HL-60 (cell line): ENCODE measurements around the gene PNPLA7.

Source experiments
- DNase-seq, 2 experiments: peaks; one replicate each; pipeline ENCODE4 v3.0.0-alpha.2; 2010 to 2020; ENCODE audit warnings: low read depth in 1 of 2, low spot score in 1 of 2
- H3K27ac ChIP-seq: fragments of 250-450 bp; sonication (Bioruptor Pico); replicated peaks from 2 replicates; pipeline ENCODE4 v1.5.1; 2020; ENCODE audit warnings: mild to moderate bottlenecking, moderate library complexity
- H3K27me3 ChIP-seq: fragments of 250-450 bp; sonication (Bioruptor Pico); 2 replicates; pipeline ENCODE4 v1.5.1; 2021; ENCODE audit warnings: mild to moderate bottlenecking, moderate library complexity; ENCODE audit not compliant: insufficient read depth, poor library complexity, severe bottlenecking
- H3K4me3 ChIP-seq: replicated peaks from 2 replicates; pipeline ENCODE4 v1.5.1; 2011; ENCODE audit warnings: mild to moderate bottlenecking, control low read depth, low read length; ENCODE audit not compliant: insufficient read depth
- GABPA ChIP-seq: IDR thresholded peaks from 2 replicates; pipeline ENCODE4 v1.6.1; 2012; ENCODE audit warnings: low read depth
- POLR2AphosphoS5 ChIP-seq: IDR thresholded peaks from 2 replicates; pipeline ENCODE4 v1.6.1; 2012; ENCODE audit warnings: low read depth
- SPI1 ChIP-seq: IDR thresholded peaks from 2 replicates; pipeline ENCODE4 v1.6.1; 2012; ENCODE audit warnings: low read depth, mild to moderate bottlenecking, borderline replicate concordance
- TF ChIP-seq, protein P1 (sequence below): IDR thresholded peaks from 2 replicates; pipeline ENCODE4 v1.6.1; 2012; ENCODE audit warnings: low read depth; ENCODE audit not compliant: insufficient replicate concordance
- TF ChIP-seq, protein P2 (sequence below): IDR thresholded peaks from one replicate; pipeline ENCODE4 v1.5.1; 2011; ENCODE audit warnings: low read length, control low read depth, inconsistent platforms; ENCODE audit not compliant: insufficient read depth

PNPLA7 gene

DNA sequence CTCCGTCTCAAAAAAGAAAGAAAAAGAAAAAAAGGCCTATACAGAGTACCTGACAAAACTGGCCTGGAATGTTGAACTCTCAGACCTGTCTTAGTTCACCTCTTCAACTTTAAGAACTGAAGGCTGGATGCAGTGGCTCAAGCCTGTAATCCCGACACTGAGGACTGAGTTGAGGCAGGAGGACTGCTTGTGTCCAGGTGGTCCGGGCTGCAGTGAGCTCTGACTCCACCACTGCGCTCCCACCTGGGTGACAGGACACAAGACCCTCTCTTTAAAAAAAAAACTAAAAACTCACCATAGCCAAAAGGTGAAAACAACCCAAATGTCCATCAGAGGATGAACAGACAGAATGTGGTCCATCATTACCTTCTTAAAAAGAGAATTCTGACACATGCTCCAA, 7.9 kb upstream of the PNPLA7 start:
- no peak for DNase-seq
- H3K27ac ChIP-seq = no peak overlapping the region
- H3K4me3 ChIP-seq = no peak overlapping the region
- TF ChIP-seq GABPA (no peak), SPI1 (no peak), POLR2AphosphoS5 (no peak)
- TF ChIP-seq, protein P1, sequence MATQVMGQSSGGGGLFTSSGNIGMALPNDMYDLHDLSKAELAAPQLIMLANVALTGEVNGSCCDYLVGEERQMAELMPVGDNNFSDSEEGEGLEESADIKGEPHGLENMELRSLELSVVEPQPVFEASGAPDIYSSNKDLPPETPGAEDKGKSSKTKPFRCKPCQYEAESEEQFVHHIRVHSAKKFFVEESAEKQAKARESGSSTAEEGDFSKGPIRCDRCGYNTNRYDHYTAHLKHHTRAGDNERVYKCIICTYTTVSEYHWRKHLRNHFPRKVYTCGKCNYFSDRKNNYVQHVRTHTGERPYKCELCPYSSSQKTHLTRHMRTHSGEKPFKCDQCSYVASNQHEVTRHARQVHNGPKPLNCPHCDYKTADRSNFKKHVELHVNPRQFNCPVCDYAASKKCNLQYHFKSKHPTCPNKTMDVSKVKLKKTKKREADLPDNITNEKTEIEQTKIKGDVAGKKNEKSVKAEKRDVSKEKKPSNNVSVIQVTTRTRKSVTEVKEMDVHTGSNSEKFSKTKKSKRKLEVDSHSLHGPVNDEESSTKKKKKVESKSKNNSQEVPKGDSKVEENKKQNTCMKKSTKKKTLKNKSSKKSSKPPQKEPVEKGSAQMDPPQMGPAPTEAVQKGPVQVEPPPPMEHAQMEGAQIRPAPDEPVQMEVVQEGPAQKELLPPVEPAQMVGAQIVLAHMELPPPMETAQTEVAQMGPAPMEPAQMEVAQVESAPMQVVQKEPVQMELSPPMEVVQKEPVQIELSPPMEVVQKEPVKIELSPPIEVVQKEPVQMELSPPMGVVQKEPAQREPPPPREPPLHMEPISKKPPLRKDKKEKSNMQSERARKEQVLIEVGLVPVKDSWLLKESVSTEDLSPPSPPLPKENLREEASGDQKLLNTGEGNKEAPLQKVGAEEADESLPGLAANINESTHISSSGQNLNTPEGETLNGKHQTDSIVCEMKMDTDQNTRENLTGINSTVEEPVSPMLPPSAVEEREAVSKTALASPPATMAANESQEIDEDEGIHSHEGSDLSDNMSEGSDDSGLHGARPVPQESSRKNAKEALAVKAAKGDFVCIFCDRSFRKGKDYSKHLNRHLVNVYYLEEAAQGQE = no peak
- TF ChIP-seq, protein P2, sequence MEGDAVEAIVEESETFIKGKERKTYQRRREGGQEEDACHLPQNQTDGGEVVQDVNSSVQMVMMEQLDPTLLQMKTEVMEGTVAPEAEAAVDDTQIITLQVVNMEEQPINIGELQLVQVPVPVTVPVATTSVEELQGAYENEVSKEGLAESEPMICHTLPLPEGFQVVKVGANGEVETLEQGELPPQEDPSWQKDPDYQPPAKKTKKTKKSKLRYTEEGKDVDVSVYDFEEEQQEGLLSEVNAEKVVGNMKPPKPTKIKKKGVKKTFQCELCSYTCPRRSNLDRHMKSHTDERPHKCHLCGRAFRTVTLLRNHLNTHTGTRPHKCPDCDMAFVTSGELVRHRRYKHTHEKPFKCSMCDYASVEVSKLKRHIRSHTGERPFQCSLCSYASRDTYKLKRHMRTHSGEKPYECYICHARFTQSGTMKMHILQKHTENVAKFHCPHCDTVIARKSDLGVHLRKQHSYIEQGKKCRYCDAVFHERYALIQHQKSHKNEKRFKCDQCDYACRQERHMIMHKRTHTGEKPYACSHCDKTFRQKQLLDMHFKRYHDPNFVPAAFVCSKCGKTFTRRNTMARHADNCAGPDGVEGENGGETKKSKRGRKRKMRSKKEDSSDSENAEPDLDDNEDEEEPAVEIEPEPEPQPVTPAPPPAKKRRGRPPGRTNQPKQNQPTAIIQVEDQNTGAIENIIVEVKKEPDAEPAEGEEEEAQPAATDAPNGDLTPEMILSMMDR = no peak
- no peaks in the 10 kb centered on the region for H3K27me3 ChIP-seq

DNA sequence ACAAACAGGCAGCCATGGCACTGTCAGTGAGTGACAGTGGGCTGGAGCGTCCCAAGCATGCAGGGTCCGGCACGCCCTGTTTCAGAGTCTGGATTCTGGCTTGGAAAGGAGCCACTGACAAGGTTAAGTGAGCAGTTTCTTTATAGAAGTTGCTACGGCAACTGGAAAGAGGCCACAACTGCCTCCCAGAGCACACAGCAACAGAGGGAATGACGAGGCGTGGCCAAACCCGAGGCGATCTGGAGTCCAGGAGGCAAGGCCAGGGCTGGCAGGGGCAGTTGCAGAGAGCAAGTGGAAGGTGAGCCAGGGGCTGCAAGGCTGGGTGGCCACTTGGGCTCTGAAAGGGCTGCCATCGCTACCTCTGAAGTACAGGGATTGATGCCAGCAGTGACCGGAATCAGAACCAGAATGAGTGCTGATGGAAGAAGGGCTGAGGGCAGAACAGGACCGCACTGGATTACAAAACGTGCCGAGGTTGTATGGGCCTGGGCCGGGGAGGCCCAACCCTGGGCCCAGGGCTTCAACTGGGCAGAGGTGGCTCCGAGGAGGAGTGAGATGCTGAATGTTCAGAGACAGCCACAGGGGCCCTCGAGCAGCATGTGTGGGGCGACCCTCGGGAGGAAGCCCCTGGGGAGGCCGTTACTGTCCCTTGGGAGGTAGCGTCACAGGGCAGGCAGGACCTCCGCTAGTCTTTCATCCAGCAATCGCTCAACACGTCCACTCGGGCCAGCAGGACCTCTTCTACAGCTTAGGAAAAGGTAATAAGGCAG, 6.1 kb upstream of the PNPLA7 start:
- TF ChIP-seq POLR2AphosphoS5 = no peak
- TF ChIP-seq, protein P2 = no peak
- TF ChIP-seq SPI1 = no peak
- no peak for TF ChIP-seq GABPA
- TF ChIP-seq, protein P1 = no peak
- Histone ChIP-seq H3K4me3 (no peak overlapping the region), H3K27ac (no peak overlapping the region), H3K27me3 (no peaks in the 10 kb centered on the region)
- no peak for DNase-seq

DNA sequence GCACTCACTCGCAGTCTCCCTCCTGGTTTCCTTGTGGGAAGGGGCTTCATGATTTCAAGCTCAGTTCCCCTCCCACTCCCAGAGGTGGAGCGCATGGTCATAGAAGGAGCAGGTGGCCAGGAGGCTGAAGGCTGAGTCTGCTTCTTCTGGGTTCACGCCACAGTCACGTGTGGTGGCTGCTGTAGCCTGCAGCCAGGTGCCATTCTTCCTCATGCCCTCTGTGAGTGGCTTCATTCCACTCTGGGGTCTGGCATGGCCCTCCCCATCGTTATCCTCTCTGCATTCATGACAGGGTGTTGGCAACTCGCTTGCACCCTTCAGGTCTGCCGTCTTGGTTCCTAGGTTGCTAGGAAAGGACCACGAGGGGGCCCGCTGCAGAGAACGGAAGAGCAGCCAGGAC, 5.0 kb upstream of the PNPLA7 start:
- no peak overlapping the region for H3K4me3 ChIP-seq
- no peak overlapping the region for H3K27ac ChIP-seq
- TF ChIP-seq GABPA = no peak
- TF ChIP-seq, protein P2 = no peak
- TF ChIP-seq POLR2AphosphoS5 = no peak
- TF ChIP-seq, protein P1 = no peak
- TF ChIP-seq SPI1 = no peak
- no peak for DNase-seq
- no peaks in the 10 kb centered on the region for H3K27me3 ChIP-seq
